Astrocyte of the cerebellum (primary cell): Measurements from ENCODE around the gene ENPP6.

Experiments
- DNase-seq: peaks from one replicate; pipeline ENCODE4 v3.0.0-alpha.2; 2011; ENCODE audit warnings: low read depth
- H3K4me3 ChIP-seq: 2 replicates; pipeline ENCODE4 v1.5.1; 2011; ENCODE audit warnings: mild to moderate bottlenecking, low read depth, low read length, moderate library complexity
- CTCF ChIP-seq: IDR thresholded peaks from 2 replicates; pipeline ENCODE4 v1.5.1; 2012; ENCODE audit warnings: low read length, low read depth, moderate library complexity, mild to moderate bottlenecking; ENCODE audit errors: missing control alignments
- in situ Hi-C: cut with HindIII; loops from 2 replicates; pipeline ENCODE4 v1.10.0; 2017; ENCODE audit warnings: low sequenced_read_pairs

The ENPP6 gene

DNA sequence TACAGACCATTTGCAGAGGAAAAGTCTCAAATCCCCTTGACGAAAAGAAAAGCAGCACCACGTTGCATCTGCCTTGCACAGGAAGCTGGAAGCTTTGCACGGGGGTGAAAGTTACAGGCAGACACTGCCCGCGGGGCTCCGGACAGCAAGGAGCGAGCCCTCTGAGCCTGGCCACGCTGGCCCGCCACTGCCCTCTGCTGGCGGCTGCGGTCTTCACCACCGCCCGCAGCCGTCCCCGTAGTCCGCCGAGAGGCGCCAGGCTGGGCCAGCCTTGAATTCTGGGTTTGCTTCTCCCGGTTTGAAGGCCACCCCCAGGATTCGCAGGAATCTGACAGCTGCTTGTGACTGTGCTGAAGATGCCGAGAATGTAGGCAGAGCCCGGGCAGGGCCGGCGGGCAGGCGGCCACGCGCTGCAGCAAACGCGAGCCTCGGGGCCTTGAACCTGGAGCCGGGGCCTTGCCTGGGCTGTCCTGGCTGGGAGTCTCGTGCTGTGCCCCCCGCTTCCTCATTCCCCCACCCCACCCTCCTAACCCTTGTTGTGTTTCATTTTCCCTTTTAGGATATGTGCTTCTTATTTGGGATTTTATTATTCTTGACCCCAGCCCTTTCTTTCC, 49.2 kb downstream of the ENPP6 start:
- in situ Hi-C loops: loop anchor here (5.0 kb wide), 1 partner anchor 321 kb away; no protein-coding TSS in a partner anchor
- peak; percentile 96 for TF ChIP-seq CTCF
- DNase-seq: peak; percentile 16
- H3K4me3 ChIP-seq: no peak overlapping the region

DNA sequence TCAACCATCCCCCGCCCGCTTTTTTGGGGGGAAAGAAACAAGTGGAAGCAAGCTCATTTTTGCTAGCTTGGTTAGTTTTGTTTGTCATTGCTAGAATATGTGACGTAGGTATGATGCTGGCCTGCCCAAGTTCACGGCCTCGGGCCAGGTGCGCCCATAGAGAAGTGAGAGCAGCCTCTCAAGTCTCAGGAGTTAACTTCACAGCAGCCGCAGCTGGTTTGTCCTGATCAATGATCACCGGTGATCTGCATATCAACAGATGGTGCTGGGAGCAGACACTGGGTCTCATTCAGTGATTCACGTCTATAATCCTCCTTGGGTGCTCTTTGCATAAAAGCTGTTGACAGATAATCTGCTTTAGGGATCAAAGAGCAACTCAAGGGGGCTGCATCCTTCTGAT, 50.1 kb downstream of the ENPP6 start:
- in situ Hi-C loops: loop anchor here (5.0 kb wide), 1 partner anchor 320 kb away; no protein-coding TSS in a partner anchor
- TF ChIP-seq CTCF: no peak
- no peak for DNase-seq
- no peak overlapping the region for H3K4me3 ChIP-seq

DNA sequence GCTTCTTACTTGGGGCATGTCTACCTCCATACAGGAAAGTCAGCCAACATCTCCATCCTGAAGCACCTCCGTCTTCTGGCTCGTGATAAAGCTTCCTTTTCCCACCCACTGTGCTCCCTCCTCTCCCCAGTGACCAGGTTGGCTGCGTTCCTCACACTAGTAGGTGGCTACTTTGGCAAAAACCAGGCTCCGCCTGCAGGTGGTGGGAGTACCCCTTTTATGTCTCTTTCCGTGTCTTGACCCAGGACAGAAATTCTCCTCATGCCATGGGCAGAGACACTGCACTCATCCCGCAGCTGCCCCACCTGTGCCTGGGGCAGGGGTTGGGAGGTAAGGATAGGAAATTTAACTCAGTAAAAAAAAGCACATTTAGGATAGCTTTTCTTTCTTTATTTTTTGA, 50.9 kb downstream of the ENPP6 start:
- no peak for TF ChIP-seq CTCF
- no peak for DNase-seq
- no peak overlapping the region for H3K4me3 ChIP-seq
- in situ Hi-C loops: loop anchor here (5.0 kb wide), 1 partner anchor 319 kb away; no protein-coding TSS in a partner anchor

DNA sequence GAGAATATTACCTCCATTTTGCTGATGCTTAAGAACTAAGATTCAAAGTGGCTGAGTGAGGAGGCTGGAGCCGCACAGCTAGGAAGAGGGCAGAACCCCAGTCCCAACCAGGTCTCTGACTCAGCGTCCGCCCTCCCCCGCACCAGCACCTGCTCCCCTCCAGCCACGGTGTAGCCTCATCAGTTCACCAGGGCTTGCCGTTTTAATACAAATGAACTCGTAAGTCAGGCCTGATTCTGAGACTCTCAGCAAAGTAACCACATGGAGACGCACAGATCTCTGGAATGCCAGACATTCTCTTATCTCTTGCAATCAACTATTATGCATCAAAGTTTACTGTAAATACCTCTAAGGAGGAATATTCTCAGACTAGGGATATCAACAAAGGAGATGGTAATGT, 52.4 kb downstream of the ENPP6 start:
- no peak for DNase-seq
- in situ Hi-C loops: loop anchor here (5.0 kb wide), 1 partner anchor 318 kb away; no protein-coding TSS in a partner anchor
- no peak for TF ChIP-seq CTCF
- H3K4me3 ChIP-seq: no peak overlapping the region

DNA sequence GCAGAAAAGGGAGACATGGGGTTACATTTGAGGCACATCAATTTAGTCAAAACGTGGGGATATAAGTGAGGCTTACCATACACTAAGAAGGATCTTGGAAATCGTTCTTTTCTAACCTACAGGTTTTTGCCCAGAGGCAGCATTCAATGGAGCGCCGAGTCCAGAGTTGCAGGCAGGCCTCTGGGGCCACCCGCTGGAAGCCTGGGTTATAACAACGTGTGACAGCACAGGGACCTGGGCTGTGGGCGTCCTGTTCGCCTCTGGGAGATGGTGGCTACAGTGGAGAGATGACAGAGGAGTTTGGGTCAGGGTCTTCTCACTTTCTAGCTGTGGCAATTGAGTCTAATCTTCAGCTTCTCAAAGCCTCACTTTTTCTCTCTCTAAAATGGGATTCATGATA, 53.9 kb downstream of the ENPP6 start:
- no peak for DNase-seq
- peak; percentile 60 for TF ChIP-seq CTCF
- no peak overlapping the region for H3K4me3 ChIP-seq
- in situ Hi-C loops: no loop called here

- TF ChIP-seq CTCF: no peak
- no peak overlapping the region for H3K4me3 ChIP-seq
- no peak for DNase-seq
- in situ Hi-C loops: no loop called here
Observed at GRCh38 chr4:184162596-184162995, 55.1 kb downstream of the ENPP6 start.

DNA sequence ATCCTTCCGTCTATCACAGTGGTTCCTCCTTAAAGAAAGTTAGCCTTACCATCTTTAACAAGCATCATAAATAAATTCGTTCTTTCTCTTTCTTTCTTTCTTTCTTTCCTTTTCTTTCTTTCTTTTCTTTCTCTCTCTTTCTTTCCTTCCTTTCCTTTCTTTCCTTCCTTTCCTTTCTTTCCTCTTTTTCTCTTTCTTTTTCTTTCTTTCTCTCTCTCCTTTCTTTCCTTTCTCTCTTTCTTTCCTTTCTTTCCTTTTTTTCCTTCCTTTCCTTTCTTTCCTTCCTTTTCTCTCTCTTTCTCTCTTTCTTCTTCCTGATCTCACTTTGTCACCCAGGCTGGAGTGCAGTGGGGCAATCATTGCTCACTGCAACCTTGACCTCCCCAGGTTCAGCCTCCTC, 60.4 kb downstream of the ENPP6 start:
- H3K4me3 ChIP-seq: no peak overlapping the region
- TF ChIP-seq CTCF: no peak
- DNase-seq: no peak
- in situ Hi-C loops: no loop called here
